Prostate gland (tissue), 2 donors: Measurements from ENCODE around the gene LBR. TPM values are rescaled to one million over a fixed set of nuclear protein-coding genes. Genes with fewer than 3 reads are reported as not detected.
A peak's percentile ranks its signal among the peaks of the same experiment; 100 is the strongest.

Experiments
- DNase-seq: peaks from one replicate; pipeline ENCODE4 v3.0.0-alpha.2; 2019; ENCODE audit warnings: low spot score
- H3K27ac ChIP-seq, 2 donors: fragments of 200-600 bp; sonication (generic); 2 replicates each; pipeline ENCODE4 v1.5.1; 2017 to 2019
- H3K27me3 ChIP-seq: fragments of 200-600 bp; sonication (generic); replicated peaks from 2 replicates; pipeline ENCODE4 v1.5.1; 2019; ENCODE audit not compliant: insufficient read depth
- H3K36me3 ChIP-seq, 2 donors: fragments of 200-600 bp; sonication (generic); 1 replicate in 1 of 2; 2 replicates in 1 of 2; pipeline versions ENCODE4 v1.5.1 to v1.8.1; 2017 to 2019
- H3K4me1 ChIP-seq: fragments of 200-600 bp; sonication (generic); replicated peaks from 2 replicates; pipeline ENCODE4 v1.5.1; 2019
- H3K4me3 ChIP-seq, 2 donors: fragments of 200-600 bp; sonication (generic); 2 replicates each; pipeline ENCODE4 v1.5.1; 2017 to 2019
- H3K9me3 ChIP-seq: fragments of 200-600 bp; sonication (generic); 2 replicates; pipeline ENCODE4 v1.5.1; 2017
- CTCF ChIP-seq, 4 experiments: fragments of 200-600 bp in 2 of 4; fragments of 450-650 bp in 2 of 4; sonication (generic) in 2 of 4; IDR thresholded peaks; 1 replicate in 3 of 4; 2 replicates in 1 of 4; pipeline ENCODE4 v1.5.1; 2016 to 2019; ENCODE audit warnings: antibody characterized with exemption in 4 of 4, mild to moderate bottlenecking in 2 of 4, moderate library complexity in 2 of 4
- POLR2A ChIP-seq: fragments of 450-650 bp; IDR thresholded peaks from one replicate; pipeline ENCODE4 v1.6.1; 2016; ENCODE audit warnings: antibody characterized with exemption, mild to moderate bottlenecking
- POLR2AphosphoS5 ChIP-seq: sonication (generic); formaldehyde crosslinking; IDR thresholded peaks from one replicate; pipeline ENCODE4 v1.6.1; 2017; ENCODE audit warnings: antibody characterized with exemption
- WGBS: methylation state at CpG from one replicate; pipeline ENCODE4 v1.1.5; 2018; 5-methylcytosine and 5-hydroxymethylcytosine counted together
- intact Hi-C: fragments of 100-400 bp; cut with DNase I; formaldehyde crosslinking; loops from one replicate; pipeline ENCODE4 v1.14.2; 2022
- total RNA-seq, 2 donors: library from RNA; depleted of rRNA; stranded (reverse); fragments of >200 nt; gene quantifications; one replicate each; pipeline ENCODE4 v1.1.0, GENCODE V29; 2016

LBR gene
- total RNA-seq, 2 donors from 2014 or later = 28.7 to 36.4 TPM

- Histone ChIP-seq H3K27ac (peak overlapping the region; percentile 68 to 70), H3K36me3 (no peaks in the 10 kb centered on the region), H3K4me3 (no peak overlapping the region), H3K27me3 (no peaks in the 10 kb centered on the region), H3K4me1 (peaks cover 2% of the 10 kb centered on the region), H3K9me3 (no peaks in the 10 kb centered on the region)
- intact Hi-C loops = loop anchor here (10.0 kb wide), 1 partner anchor 944 kb away; no protein-coding TSS in a partner anchor
- DNase-seq = peak; percentile 56
- TF ChIP-seq CTCF (IDR thresholded peaks at IDR 0.05) (no peak), POLR2AphosphoS5 (peak; percentile 10)
- 47% methylated on average over 9 of the region's 9 CpGs for WGBS
Measured at GRCh38 chr1:225449261-225449660, 21.4 kb upstream of the LBR start.

GRCh38 chr1:225448146-225448805 lies 20.4 kb upstream of the LBR start:
- Histone ChIP-seq H3K4me1 (peaks cover 2% of the 10 kb centered on the region), H3K9me3 (no peaks in the 10 kb centered on the region), H3K4me3 (no peak overlapping the region), H3K27ac (peak overlapping the region; percentile 68 to 70), H3K27me3 (no peaks in the 10 kb centered on the region), H3K36me3 (no peaks in the 10 kb centered on the region)
- TF ChIP-seq CTCF (IDR thresholded peaks at IDR 0.05) = no peak
- TF ChIP-seq POLR2AphosphoS5 = no peak
- TF ChIP-seq POLR2A = no peak
- no peak for DNase-seq
- intact Hi-C loops = loop anchor here (10.0 kb wide), 1 partner anchor 943 kb away; no protein-coding TSS in a partner anchor
- WGBS = 48% methylated on average over 9 of the region's 9 CpGs

GRCh38 chr1:225447650-225448089 lies 19.8 kb upstream of the LBR start:
- peak; percentile 72 for DNase-seq
- no peak overlapping the region for H3K4me3 ChIP-seq

GRCh38 chr1:225446981-225447615 lies 19.3 kb upstream of the LBR start:
- intact Hi-C loops = loop anchor here (10.0 kb wide), 1 partner anchor 942 kb away; no protein-coding TSS in a partner anchor
- peak overlapping the region; percentile 68 to 70 for H3K27ac ChIP-seq
- H3K4me3 ChIP-seq = no peak overlapping the region
- 54% methylated on average over 9 of the region's 9 CpGs for WGBS
- DNase-seq = no peak
- H3K4me1 ChIP-seq = peaks cover 2% of the 10 kb centered on the region
- H3K9me3 ChIP-seq = no peaks in the 10 kb centered on the region
- H3K36me3 ChIP-seq = no peaks in the 10 kb centered on the region
- H3K27me3 ChIP-seq = no peaks in the 10 kb centered on the region
- no peak for TF ChIP-seq POLR2AphosphoS5
- TF ChIP-seq CTCF (IDR thresholded peaks at IDR 0.05) = no peak
- no peak for TF ChIP-seq POLR2A

More at GRCh38 chr1:225447650-225448089, 19.8 kb upstream of the LBR start:
- intact Hi-C loops = loop anchor here (10.0 kb wide), 1 partner anchor 943 kb away; no protein-coding TSS in a partner anchor
- no peaks in the 10 kb centered on the region for H3K9me3 ChIP-seq
- H3K36me3 ChIP-seq = no peaks in the 10 kb centered on the region
- H3K27me3 ChIP-seq = no peaks in the 10 kb centered on the region
- peak overlapping the region; percentile 68 to 70 for H3K27ac ChIP-seq
- TF ChIP-seq POLR2AphosphoS5 = peak; percentile 70
- no peak for TF ChIP-seq CTCF (IDR thresholded peaks at IDR 0.05)
- WGBS = 13% methylated on average over 8 of the region's 8 CpGs
- H3K4me1 ChIP-seq = peaks cover 2% of the 10 kb centered on the region
